ENCODE results near the gene ARL15.

ARL15 gene

DNA sequence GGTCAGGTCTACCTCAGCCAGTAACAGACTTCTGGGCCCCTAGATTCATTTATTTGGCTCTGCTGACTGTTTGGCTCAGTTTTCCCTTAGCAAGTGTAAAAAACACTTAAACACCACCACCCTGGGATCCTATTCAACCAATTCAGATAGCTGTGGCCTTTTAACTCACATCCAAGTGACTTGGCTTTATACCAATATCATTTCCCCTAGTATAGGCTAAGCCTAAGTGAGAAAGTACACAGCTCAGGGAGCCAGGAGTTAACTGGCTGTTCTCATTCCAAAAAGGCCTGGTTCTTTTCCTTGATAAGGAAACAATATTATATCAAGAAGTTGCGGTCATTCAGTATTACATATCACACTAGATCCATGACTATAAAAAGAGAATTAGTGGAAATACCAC lies 163.5 kb downstream of the ARL15 start:
- DNase-seq, result no peak

GRCh38 chr5:54146390-54146789 lies 164.0 kb downstream of the ARL15 start:
- DNase-seq, result no peak

GRCh38 chr5:54140247-54140840 lies 170.0 kb downstream of the ARL15 start:
- DNase-seq, result no peak

- no peak for DNase-seq
These were observed 173.6 kb downstream of the ARL15 start for GRCh38 chr5:54136516-54137440.

- no peak for DNase-seq
These were observed 175.3 kb downstream of the ARL15 start for GRCh38 chr5:54135042-54135441.

DNA sequence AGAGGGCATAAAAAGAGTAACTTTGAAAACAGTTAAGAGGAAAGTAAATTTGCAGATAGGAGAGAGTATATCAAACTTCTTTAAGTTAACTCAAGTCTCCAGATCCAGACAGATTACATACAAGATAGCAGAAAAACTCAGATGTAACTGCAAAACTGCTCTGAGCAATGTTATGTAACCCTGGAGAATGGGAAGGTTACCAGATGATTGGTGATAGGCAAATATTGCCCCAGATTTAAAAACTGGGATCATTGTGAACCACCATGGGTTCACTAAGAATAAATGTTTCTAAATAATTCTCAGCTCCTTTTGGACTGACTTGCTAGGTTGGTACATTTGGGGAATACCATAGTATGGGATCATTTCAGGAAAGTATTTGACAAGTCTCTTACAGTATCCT lies 176.5 kb downstream of the ARL15 start:
- DNase-seq, result no peak

- no peak for DNase-seq
These were observed 189.9 kb downstream of the ARL15 start for GRCh38 chr5:54120473-54120872.

GRCh38 chr5:54117957-54118356 lies 192.4 kb downstream of the ARL15 start:
- DNase-seq, result no peak

- DNase-seq, result no peak
These were observed 194.5 kb downstream of the ARL15 start for GRCh38 chr5:54115735-54116403.

DNA sequence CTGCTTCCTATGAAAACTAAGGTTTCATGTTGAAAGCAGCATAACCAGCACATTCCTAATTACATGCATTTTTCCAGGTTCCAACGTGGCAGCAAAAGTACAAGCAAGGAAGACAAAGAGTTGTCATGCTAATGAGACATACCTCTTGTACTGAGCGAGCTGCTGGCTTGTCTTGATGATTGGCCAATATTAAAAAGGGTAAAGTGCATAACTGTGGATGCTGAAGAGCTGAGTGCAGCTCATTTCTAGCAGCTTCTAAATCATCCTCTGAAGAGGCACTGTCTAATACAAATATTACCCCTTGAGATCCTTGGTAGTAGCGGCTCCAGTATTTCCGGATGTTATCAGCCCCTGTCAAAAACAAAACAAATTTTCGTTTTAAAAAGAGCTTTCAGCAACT lies 197.3 kb downstream of the ARL15 start:
- DNase-seq, result no peak

GRCh38 chr5:54109626-54110330 lies 200.6 kb downstream of the ARL15 start:
- DNase-seq, result no peak

- DNase-seq, result no peak
These were observed 202.2 kb downstream of the ARL15 start for GRCh38 chr5:54108136-54108535.

DNA sequence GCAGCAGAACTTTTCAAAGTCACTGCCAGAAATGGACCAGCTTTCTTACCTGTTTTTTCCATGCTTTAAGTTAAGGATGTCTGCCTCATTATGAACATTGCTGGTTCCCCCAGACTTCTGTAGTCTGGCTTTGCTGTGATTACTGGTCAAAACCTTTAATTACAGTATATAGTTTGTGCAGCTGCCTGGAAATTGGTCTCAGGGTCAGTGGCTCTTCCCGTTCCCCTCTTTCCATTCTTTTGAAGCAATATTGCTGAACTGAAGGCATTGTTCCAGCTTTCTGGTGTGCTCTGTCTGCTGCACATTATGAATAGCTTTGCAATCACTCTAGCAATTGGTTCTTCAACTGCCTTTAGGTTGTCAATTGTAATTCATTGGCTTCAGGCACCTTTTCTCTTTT lies 206.5 kb downstream of the ARL15 start:
- no peak for DNase-seq

GRCh38 chr5:54098267-54098666 lies 212.1 kb downstream of the ARL15 start:
- DNase-seq, result no peak

- DNase-seq, result no peak
These were observed 214.4 kb downstream of the ARL15 start for GRCh38 chr5:54095969-54096368.

- no peak for DNase-seq
These were observed 215.7 kb downstream of the ARL15 start for GRCh38 chr5:54094706-54095105.

DNA sequence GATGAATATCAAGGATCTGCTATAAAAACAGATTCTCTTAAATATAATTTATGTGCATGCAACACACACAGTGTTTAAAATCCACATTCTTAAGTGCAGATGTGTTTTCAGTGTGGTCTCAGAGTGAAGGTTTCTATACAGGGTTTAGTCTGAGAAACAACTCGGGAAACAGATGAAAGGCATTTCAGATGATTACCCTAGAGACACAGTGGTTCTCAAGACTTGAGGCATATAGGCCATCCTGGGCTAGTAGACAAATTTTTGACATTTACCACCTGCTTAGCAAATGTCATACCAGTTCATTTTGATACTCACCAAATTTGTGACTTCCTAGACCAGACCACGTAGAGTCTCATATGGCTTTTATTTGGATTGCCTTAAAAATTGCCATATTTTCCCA lies 216.5 kb downstream of the ARL15 start:
- DNase-seq, result no peak

DNA sequence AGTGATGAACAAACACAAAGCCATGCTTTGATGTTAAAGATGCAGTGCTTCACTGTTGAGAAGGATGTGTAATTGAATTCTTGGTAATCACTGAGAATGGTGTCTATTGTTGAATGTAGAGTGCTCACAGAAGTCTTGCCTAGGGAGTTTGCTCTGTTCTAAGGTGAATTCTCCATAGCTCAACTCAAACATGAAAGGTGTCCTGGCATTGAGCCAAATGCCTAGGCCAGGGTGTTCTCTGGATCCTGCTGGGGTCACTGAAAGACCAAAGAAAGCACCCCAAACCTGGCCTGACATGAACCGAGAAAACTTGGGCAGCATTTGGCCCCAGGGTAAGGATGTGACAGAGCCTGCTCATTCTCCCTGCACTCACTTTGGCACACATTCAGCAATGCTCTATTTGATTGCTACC lies 217.3 kb downstream of the ARL15 start:
- no peak for DNase-seq

- DNase-seq, result no peak
These were observed 218.9 kb downstream of the ARL15 start for GRCh38 chr5:54091307-54092130.

DNA sequence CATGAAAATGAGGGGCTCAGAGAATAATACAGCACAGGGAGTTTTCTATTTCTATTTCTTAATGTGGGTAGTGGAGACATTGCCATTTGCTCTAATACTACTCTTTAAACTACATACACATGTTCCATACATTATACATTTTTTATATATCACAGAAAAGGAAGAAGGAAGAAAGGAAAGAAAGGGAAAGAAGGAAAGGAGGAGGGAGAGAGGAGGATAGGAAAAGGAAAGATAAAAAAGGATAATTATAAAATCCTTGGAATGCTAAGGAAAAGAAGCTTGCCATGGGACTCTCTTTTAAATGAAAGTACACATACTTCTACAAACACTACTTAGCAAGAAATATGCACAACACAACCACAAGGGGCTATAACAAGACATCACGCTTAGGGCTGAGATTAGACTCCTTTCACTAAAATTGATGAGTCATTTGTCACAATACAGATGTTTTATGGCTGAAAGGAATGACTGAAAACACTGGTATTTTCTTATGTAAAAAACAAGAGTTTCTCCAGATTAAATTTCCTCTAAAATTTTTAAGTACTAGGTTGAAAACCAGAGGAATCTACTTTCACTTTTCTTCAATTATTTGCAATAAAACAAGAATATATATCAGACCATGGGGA lies 219.8 kb downstream of the ARL15 start:
- no peak for DNase-seq

GRCh38 chr5:54088081-54088480 lies 222.3 kb downstream of the ARL15 start:
- no peak for DNase-seq

- DNase-seq, result no peak
These were observed 222.9 kb downstream of the ARL15 start for GRCh38 chr5:54087436-54087835.

Data from activated CD8-positive, alpha-beta memory T cell treated with anti-CD3 and anti-CD28 coated beads for 24 hours (primary cell).